CD1c-positive myeloid dendritic cell (primary cell): ENCODE data around the gene MAP7D1.
"Not testable (repeated sequence)": the region's sequence is repeated elsewhere in the genome, so short reads cannot be mapped to it uniquely, and the experiment has no call there.

Source experiments
- DNase-seq: peaks from one replicate; pipeline ENCODE4 v3.0.0-alpha.2; 2016; ENCODE audit errors: extremely low spot score

Gene MAP7D1

DNA sequence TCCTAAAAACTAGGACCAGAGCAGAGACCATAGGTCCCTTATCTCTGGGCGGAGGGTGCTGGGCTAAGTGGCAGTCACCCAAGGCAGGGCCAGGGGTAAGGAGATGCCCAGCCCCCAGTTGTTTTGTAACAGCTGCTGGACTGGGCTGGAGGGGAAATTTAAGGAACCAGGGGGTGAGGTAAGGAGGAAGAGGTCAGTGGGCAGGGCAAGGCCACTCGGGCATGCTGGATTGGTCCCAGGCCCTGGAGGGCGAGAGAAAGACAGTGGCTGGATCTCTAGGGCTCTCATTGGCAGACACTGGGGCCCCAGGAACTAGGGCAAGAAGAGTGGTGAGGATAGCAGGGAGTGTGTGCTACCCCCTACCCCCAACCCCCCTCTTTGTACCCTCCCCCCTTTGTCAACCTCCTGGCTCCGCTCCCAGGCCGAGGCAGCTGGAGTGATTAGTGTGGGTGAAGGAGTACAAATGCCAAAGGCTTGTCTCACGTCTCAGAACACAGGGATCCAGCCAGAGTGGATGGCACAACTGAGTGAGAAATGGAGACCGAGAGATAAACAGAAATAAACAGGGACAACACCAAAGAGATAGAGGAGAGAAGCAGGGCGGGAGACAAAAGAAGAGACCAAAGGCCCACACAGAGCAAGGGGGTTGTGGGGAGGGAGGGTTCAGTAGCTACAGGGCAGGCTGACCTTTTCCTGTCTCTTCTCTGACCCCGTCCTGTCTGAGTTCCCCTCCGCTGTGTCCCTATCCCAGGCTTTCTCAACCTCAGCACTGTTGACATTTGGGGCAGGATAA lies 47.8 kb downstream of the MAP7D1 start:
- peak; percentile 80 for DNase-seq

DNA sequence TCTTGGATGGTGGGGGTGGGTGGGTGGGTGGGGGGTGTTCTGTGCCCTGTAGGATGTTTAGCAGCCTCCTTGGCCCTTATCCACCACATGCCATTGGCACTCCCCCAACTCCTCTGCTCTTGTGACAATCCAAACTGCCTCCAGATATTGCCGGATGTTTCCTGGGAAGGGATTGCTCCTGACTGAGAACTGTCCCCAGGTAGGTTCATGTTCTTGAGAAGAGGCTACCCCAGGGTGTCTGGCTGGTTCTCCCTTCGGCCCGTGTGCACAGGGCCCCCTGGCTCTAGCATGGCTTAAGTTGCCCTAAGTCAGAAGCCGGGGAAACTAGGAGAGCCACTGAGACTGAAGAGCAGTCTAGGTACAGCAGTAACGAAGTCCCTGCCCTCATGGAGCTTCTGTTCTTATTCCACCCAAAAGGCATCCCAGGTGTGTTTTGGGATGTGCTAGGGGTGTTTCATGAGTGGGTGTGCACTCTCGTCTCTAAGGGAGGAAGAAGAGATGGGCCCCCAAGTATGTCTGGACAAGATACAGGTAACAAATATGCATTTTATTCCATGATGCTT lies 48.5 kb downstream of the MAP7D1 start:
- DNase-seq: no peak

GRCh38 chr1:36206323-36206858 lies 50.4 kb downstream of the MAP7D1 start:
- DNase-seq: no peak

GRCh38 chr1:36207339-36207738 lies 51.4 kb downstream of the MAP7D1 start:
- DNase-seq: no peak

- DNase-seq: peak; percentile 14
Measured at GRCh38 chr1:36208978-36209703, 53.2 kb downstream of the MAP7D1 start.

DNA sequence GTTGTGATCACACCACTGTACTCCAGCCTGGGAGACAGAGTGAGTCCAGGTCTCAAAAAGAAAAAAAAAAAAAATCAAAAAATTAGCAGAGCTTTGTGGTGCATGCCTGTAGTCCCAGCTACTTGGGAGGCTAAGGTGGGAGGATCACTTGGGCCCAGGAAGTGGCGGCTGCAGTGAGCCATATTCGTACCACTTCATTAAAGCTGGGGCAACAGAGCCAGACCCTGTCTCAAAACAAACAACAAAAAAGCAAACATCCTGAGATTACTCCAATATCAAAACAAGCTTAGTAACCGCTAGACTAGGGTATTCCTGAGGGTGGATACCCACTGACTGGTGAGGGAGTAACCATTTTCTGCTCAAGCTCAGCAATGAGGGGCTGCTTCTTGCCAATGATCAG lies 55.3 kb downstream of the MAP7D1 start:
- DNase-seq: no peak

DNA sequence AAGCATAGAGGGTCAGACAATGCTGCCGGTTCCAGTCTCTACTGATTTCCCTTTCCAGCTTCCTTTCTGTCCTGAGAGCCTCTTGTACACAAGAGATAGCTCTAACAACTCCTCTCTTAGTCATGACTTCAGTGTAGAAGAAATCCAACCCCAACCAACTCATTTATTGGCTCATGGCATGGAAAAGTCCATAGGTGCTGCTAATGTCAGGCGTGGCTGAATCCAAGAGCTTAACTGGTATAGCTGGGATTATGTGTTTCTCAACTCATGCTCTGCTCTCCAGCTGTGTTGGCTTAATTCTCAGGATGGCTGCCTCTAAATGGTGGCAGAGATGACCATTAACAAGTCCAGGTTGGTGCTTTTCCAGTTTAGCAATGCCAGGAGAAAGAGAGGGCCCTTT lies 55.9 kb downstream of the MAP7D1 start:
- DNase-seq: no peak

GRCh38 chr1:36212782-36213181 lies 56.8 kb downstream of the MAP7D1 start:
- peak; percentile 14 for DNase-seq

DNA sequence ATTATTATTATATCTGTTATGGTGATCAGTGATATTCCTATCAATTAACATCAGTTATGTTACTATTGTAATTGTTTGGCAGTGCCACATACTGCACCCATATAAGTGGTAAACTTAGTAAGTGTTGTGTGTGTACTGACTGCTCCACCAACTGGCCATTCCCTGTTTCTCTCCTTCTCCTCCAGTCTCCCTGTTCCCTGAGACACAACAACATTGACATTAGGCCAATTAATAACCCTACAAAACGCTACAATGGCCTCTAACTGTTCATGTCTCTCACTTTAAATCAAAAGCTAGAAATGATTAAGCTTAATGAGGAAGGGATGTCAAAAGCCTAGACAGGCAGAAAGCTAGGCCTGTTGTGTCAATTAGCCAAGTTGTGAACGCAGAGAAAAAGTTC lies 61.7 kb downstream of the MAP7D1 start:
- no peak for DNase-seq

- DNase-seq: not testable (repeated sequence)
Measured at GRCh38 chr1:36221901-36222300, 65.9 kb downstream of the MAP7D1 start.

GRCh38 chr1:36222481-36223380 lies 66.8 kb downstream of the MAP7D1 start:
- no peak for DNase-seq

DNA sequence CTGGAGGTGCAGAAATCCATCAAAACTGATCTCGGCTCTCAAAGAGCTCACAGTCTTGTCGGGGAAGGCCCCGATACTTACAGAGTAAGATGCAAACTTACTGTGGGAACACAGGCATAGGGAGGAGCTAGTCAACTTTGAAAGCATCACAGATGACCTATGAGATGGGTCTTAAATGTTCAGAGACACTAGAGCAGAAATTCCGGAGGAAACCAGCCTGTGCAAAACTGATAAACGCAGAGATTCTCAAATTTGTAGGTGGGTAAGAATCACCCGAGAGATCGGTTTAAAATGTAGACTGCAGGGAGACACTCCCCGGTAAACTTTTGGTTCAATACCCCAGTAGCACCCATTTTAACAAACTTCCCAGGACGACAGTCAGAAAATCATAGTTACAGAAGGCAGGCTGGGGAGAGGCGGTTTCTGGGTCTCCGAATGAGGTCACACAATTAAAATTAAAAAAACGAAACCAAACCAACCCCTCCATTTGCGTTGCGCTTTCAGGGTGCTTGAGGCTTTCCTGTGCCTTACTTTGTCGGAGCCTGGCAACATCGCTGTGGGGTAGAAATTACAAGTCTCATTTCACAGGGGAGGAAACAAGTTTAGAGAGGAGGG lies 67.5 kb downstream of the MAP7D1 start:
- DNase-seq: peak; percentile 42

GRCh38 chr1:36223996-36224536 lies 68.1 kb downstream of the MAP7D1 start, which contains the start of gene THRAP3:
Gene THRAP3, plus strand, starts transcription at chr1:36224443. Its CDS starts 58,121 bp downstream, at chr1:36282564.
- DNase-seq: peak; percentile 100

- DNase-seq: peak; percentile 87
Measured at GRCh38 chr1:36224537-36225282, 68.8 kb downstream of the MAP7D1 start.

DNA sequence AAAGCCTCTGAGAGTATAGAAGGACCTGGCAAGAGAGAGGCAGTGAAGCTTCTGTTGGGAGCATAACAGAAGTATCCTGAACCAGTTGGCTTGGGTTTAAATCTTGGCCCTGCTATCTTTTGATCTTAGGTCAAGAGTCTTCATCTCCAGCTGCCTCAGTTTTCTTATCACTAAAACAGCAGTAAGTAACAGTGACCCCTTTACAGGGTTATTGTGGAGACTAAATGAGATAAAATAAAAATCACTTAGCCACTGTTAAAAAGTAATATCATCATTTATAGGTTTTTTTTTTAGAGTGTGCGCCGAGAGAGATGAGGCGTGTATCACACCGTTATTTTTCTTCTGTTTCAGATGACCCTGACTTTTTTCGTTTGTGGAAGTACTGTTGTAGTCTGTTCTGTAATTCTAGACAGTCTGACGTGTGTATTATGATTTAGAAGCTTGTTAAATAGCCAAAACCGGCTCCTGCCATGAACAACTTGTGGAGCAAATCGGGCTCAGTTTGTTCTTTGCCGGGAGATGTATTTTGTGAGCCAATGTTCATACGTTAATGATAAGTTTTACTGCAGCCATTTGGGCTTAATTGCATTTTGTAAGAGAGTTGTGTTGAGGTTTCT lies 69.4 kb downstream of the MAP7D1 start:
- DNase-seq: no peak

DNA sequence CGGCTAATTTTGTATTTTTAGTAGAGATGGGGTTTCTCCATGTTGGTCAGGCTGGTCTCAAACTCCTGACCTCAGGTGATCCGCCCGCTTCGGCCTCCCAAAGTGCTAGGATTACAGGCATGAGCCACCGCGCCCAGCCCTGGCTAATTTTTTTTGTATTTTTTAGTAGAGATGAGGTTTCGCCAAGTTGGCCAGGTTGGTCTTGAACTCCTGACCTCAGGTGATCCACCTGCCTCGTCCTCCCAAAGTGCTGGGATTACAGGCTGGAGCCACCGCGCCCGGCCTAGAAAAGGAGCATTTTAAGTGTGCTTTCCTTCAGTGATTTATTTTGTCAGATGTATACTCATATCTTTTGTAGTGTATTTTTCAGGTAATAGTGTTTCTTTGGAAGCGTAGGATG lies 74.3 kb downstream of the MAP7D1 start:
- not testable (repeated sequence) for DNase-seq
